Myocyte (in vitro differentiated cells): ENCODE measurements around the gene IBSP. TPM values are rescaled to one million over a fixed set of nuclear protein-coding genes. Genes with fewer than 3 reads are reported as not detected.

ENCODE experiments used
- DNase-seq: peaks from one replicate; pipeline ENCODE4 v3.0.0-alpha.2; 2012; ENCODE audit warnings: low read depth
- total RNA-seq: library from RNA; depleted of rRNA; stranded (reverse); fragments of >200 nt; gene quantifications from 2 replicates; pipeline ENCODE4 v1.2.3, GENCODE V29; 2014

The IBSP gene
- total RNA-seq, 1 donor from 2014 or later, result not detected

DNA sequence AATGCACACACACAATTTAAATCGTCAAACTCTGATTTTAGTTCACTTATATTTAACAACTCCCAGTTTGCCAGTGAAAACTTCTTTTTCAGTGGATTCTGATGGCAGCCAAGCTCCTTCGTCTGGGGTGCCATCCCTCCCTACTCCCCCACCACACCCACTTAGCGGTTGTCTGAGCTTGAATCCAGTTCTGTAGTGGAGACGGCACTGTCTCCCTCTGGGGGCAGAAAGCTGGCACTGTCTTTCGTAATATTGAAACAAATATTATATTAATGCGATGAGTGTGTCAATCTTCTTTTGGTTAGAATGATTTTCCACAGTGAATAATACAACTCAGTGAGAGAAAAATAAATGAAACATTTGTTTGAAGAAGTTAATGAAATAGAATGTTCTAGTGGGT is 38.9 kb downstream of the IBSP start:
- DNase-seq, result peak; percentile 32

DNA sequence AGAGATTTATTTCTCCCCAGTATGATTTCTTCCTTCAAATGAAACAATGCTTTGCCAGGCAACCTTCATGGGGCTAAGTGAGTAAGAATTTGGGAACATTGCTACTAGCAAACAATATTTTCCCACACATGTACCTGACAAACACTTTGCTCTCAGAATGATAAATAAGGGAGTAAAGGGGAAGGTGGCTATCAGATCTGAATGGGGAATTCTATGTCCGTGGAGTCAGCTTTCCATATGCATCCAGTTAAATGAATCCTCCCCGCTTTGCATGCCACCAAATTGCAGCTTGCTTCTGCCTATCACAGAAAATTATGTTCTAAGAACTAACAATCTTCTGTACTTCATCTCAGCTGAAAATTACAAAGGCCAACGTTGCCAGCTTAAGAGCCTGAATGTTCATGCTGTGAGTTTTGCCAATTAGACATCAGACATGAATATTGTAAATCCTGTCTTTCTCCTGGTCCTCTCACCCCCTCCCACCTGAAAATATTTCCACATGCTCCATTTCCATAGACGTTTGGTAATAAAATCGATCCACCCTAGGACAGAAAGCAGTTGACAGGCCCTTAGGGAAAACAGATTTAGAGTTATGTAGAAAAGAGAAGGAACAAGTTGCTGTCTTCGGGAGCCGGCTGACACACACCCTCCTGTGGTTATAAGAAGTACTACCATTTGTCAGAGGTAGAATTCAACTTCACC is 39.7 kb downstream of the IBSP start:
- peak; percentile 32 for DNase-seq

DNA sequence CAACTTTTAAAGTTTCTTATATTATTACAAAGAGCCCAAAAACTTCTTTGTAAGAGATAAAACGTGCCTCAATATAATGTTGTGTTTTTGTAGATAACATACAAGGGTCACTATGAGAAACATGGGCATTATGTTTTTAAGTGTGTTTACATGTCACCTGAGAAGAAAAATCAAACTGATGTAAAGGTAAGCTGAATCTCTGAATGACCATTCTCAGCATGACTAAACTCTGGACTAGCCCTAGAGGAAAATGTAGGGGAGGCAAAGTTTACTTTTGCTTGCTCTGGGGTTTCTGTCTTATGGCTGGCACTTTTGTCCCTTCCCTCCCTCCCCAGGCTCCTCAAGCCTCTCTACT is 40.2 kb downstream of the IBSP start:
- DNase-seq, result no peak

DNA sequence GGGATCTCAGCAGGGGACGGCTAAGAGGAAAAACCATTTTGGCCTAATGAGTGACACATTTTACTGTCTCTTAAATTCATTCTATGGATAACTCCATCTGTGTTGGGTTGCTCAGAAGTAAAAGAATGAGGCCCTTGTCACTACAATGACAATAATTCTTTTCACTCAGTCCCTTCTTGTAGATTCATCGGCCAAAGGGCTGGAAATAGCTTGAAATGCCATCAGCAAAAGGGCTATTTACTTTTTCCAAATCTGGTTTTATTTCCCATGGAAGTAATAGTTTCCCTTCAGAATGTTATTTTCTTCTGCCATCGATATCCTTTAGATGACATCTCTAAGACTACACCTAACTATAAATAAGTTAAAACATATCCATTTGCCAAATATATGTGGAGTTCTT is 40.8 kb downstream of the IBSP start:
- no peak for DNase-seq

DNA sequence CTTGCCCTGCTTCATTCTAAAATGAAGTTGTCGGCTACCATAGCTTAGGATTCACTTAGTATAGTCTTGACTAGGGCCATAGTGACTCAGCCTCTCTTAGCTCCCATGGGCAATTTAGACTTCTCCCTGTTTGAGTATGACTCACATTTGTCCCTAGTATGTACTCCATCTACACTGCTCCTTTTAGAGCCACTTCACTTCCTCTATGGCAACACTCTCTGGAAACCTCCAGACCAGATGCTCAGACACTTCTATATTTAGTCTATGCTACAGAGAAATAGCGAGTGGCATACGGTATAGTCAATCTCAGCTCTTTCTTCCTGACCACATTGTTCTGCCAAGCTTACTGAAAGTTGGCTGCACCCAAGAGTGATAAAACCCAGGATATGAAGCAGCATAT is 44.6 kb downstream of the IBSP start:
- peak; percentile 61 for DNase-seq

DNA sequence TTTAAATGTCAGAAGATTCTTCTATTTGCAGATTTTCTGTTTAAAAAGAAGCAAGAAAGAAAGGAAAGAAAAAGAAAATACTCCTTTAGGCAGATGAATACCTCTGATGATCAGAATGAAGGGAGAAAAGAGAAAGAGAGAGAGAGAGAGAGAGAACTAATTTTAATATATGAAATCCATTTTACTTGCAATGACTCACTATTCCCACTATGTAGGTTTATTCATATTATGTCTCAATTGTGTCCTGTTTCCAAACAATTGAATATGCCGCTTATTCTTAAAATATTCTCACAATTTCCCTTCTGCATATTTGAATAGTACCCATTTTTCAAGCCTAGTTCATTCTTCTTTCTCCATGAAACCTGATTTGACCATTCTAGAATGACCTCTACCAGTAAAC is 45.1 kb downstream of the IBSP start:
- DNase-seq, result no peak

DNA sequence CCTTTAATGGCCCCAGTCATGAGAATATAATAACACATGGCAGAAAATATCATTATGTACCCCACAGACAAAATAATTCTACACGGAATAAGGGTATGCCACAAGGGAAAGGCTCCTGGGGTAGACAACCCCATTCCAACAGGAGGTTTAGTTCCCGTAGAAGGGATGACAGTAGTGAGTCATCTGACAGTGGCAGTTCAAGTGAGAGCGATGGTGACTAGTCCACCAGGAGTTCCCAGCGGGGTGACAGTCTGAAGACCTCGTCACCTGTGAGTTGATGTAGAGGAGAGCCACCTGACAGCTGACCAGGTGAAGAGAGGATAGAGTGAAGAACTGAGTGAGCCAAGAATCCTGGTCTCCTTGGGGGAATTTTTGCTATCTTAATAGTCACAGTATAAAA is 46.9 kb downstream of the IBSP start:
- DNase-seq, result no peak

DNA sequence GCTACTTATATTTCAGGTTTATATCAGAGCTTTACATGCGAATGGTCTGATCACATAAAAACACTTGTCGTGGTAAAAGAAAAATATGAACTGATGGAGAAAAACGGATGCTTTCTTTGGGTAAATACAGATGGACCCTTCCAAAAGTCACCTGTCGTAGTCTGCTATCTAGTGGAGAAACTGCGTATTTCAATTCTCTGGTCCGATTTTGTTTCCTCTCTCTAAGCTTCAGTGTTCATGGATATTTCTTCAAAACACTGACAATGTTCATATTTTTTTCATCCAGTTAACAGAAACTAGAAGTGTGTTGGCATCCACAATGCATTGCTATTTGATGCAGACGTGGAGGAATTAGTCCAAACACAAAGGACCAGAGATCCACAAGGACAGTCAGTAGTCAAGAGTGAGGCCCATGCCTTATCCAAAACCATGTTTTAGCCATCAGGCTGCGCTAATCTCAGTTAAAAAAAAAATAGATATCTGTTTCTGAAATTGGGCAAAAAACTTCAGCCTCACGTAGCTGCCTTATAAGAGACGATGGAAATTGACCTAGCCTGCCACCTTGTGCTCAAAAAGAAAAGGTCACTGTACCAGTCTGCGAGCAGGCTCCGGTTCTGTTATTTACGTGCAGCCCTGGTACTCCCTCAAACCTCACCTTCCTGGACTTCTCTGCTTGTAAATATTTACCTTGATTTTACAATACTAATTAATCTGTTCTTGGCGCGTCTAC is 49.4 kb downstream of the IBSP start:
- peak; percentile 53 for DNase-seq

DNA sequence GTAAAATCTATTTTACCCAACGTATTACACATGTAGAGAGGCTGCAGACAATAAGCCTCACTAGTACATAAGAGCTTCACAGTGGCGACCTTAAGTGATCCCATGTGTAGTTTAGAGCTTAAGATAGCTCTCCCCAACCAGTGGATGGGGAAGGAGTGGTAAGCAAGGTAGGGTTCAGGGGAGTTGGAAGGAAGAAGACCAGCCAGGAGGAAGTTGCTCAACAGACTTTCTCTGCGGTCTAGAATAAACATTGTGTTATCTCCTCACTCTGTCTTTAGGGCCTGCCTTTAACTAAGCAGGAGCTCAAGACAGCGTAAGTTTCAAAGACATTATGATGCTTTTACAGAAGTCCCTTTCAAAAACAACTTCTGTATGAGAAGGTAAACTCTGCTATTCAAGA is 50.3 kb downstream of the IBSP start:
- no peak for DNase-seq

DNA sequence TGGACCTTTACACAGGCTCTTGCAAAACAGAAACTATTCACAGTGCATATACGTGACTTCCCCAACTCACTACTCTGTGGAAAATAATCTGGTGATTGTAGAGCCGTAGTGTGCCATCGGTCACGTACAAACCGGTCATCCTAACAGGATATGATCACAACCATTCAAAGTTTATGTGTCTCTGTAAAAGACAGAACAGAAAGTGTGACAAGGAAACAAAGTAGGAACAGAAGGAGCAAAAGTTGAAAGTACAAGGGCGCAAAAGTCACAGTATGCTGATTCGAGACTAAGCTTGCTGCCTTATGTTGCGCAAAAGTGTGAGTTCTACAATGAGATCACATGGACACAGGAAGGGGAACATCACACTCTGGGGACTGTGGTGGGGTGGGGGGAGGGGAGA is 52.0 kb downstream of the IBSP start:
- no peak for DNase-seq

DNA sequence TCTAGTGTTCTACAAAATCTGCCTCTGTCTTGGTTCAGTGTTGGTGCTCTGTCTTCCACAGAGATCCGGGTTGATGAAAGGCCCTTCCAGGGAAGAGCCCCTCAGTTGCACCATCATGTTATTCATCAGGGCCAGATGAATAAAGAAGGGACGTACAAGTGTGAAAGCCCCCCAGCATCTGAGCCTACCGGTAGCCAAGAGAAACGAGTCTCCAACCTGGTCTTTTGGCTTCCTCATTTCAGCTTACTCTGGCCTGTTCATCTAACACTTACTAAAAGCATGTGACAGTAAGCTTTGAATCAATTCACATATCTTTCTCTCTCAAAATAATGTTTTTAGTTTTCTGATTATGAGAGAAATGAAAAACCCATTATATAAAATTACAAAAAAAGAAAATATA is 52.6 kb downstream of the IBSP start:
- DNase-seq, result no peak

DNA sequence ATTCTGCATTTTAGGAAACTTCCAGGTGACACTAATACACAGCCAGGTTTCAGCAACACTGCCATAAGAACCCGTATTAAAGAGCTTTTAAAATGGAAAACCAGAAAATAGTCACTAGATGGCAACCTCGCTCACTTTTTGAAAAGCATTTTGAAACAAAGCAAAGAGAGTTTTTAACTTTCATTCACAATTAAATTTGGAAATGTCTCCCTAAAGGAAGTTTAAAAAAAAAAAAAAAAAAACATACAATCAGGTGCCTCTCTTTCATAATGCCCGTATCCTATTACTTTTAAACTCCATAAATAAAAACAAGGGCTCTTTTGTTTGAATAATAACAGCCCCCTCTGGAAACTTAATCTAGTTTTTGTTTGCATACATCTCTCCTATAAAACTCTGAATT is 53.8 kb downstream of the IBSP start:
- peak; percentile 66 for DNase-seq

DNA sequence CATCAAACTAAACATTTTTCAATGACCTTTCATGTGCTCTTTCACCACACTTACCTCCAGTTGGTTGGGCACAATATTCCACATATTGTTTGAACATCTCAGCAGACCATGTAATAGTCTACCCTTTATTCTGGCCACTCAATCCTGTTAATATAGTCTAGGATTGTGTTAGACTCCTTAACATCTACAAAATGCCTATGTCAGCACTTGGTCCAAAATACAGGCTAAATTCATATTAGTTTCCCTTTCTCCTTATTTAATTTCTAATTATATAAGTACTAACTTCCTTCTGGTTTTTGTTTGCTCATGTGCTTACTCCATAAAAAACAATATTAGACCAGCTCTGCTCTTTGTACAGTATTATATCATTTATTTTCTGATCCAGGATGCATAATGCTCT is 54.5 kb downstream of the IBSP start:
- DNase-seq, result no peak

DNA sequence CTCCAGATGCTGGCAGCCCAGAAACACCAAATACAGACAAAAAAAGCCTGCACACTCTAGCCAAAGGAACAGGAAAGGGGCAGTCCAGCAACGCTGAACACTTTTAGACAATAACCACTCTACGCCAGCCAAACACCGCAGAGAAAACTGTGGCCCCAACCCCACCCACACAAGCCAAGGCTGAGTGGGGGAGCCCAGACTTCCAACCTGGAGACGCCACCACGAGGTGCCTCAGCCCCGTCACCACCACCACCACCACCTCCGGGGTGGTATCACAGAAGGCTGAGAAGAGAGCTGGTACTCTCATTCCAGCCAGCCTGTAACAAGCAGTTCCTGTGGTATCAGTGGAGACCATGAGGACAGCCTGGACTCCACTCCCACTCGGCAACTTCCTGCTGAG is 56.2 kb downstream of the IBSP start:
- DNase-seq, result no peak

DNA sequence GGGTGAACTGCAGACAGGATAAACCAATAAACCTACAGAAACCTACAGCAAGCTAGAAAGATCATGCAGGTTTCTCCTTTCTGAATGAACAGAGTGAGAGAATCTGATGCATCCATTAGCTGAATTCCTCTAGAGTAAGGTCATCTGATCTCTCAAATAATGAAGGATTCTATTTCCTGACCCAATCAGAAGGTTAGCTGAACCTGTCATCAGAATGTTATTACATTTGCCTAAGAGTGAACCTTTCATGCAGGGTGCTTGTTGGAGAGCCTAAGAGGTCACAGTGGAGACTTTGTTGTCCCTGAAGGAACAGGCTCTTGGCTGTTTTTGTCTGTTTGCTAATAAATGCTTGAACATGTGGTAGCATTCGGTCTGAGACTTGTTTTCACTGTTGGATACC is 57.5 kb downstream of the IBSP start:
- DNase-seq, result no peak

DNA sequence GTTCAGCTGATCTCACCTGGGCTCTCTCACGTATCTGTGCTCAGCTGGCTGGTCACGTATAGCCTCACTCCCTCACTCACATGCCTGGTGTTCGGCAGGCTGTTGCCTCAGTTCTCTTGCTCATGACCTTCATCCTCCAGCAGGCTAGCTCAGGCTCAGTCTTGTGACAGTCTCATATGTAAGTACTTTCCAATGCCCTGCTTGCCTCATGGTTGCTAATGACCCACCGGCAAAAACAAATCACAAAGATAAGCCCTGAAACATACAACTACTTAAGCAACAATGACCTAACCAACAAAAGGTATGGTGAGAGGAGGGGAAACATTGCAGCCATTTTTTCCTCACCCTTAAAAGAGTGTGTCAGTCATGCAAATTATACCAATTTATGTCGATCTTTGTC is 58.4 kb downstream of the IBSP start:
- no peak for DNase-seq

Other genes starting within 250 kb of the IBSP start
- not detected in 2 replicates for gene DSPP, start 191.0 kb upstream of the IBSP start, total RNA-seq
- gene DMP1, start 149.3 kb upstream of the IBSP start, total RNA-seq, result 0.08 TPM in 1 of 2 replicates, not detected in the other
- gene MEPE, start 33.4 kb downstream of the IBSP start, total RNA-seq, result not detected in 2 replicates
- not detected in 2 replicates for gene SPP1, start 176.2 kb downstream of the IBSP start, total RNA-seq
- gene PKD2, start 208.1 kb downstream of the IBSP start, total RNA-seq, result 38.9 and 41.7 TPM in 2 replicates